A673 (cell line): Measurements from ENCODE around the gene PRICKLE1. TPM values are rescaled to one million over a fixed set of nuclear protein-coding genes. Genes with fewer than 3 reads are reported as not detected.

Experiments
- BruUV-seq: library from RNA; stranded (reverse); fragments of 400-500 nt; replicated peaks from 2 replicates; lab custom pipeline; 2021; lab: Mats Ljungman, UMichigan
- CTCF ChIA-PET: fragments of 300-600 bp; sonication (Branson Sonifier 250); formaldehyde crosslinking; loops from one replicate; lab custom pipeline; 2022; ENCODE audit warnings: antibody characterized with exemption; lab: Charles Lee
- POLR2A ChIA-PET: fragments of 300-600 bp; sonication (Branson Sonifier 250); formaldehyde crosslinking; loops from one replicate; lab custom pipeline; 2022; ENCODE audit warnings: antibody characterized with exemption; ENCODE audit not compliant: low non-redundant PET; lab: Charles Lee
- DNase-seq: peaks from one replicate; pipeline ENCODE4 v3.0.0-alpha.2; 2015; ENCODE audit warnings: low spot score
- H3K27ac ChIP-seq: fragments of 200-600 bp; sonication (generic); 2 replicates; pipeline ENCODE4 v1.5.1; 2016; ENCODE audit warnings: mixed run types, low read depth, mild to moderate bottlenecking, mixed read lengths, antibody characterized with exemption, low read length; ENCODE audit not compliant: poor library complexity, severe bottlenecking
- H3K27me3 ChIP-seq: fragments of 200-600 bp; sonication (generic); replicated peaks from 2 replicates; pipeline ENCODE4 v1.6.1; 2017; ENCODE audit warnings: mixed run types, low read depth, mild to moderate bottlenecking, mixed read lengths, antibody characterized with exemption, low read length; ENCODE audit not compliant: insufficient read depth, poor library complexity
- H3K36me3 ChIP-seq: fragments of 200-600 bp; sonication (generic); 2 replicates; pipeline ENCODE4 v1.6.1; 2016; ENCODE audit warnings: mixed run types, mild to moderate bottlenecking, mixed read lengths, antibody characterized with exemption, low read length; ENCODE audit not compliant: insufficient read depth, poor library complexity, severe bottlenecking
- H3K4me1 ChIP-seq: fragments of 200-600 bp; sonication (generic); 2 replicates; pipeline ENCODE4 v1.6.1; 2017; ENCODE audit warnings: mixed run types, mild to moderate bottlenecking, mixed read lengths, antibody characterized with exemption, low read length; ENCODE audit not compliant: insufficient read depth, poor library complexity, severe bottlenecking
- H3K4me3 ChIP-seq: fragments of 200-600 bp; sonication (generic); 2 replicates; pipeline ENCODE4 v1.5.1; 2016; ENCODE audit warnings: low read depth, mixed run types, mild to moderate bottlenecking, mixed read lengths, low read length; ENCODE audit not compliant: poor library complexity, severe bottlenecking
- H3K9me3 ChIP-seq: fragments of 200-600 bp; sonication (generic); 2 replicates; pipeline ENCODE4 v1.6.1; 2016; ENCODE audit warnings: mixed run types, low read depth, mild to moderate bottlenecking, mixed read lengths, antibody characterized with exemption, low read length; ENCODE audit not compliant: poor library complexity, severe bottlenecking
- EZH2 ChIP-seq: fragments of 200-600 bp; sonication (generic); IDR thresholded peaks from 2 replicates; pipeline ENCODE4 v1.6.1; 2017; ENCODE audit warnings: borderline replicate concordance, low read depth, mild to moderate bottlenecking, mixed read lengths, antibody characterized with exemption, low read length; ENCODE audit not compliant: poor library complexity, severe bottlenecking
- intact Hi-C: fragments of 100-400 bp; cut with micrococcal nuclease; formaldehyde crosslinking; loops from one replicate; pipeline ENCODE4 v1.10.0; 2022; ENCODE audit not compliant: unreplicated experiment
- total RNA-seq: library from RNA; stranded (reverse); gene quantifications from 2 replicates; pipeline ENCODE4 v1.2.3, GENCODE V29; 2021
- TF ChIP-seq, protein P1 (sequence below): fragments of 300-800, 200-600 bp; sonication (generic); conservative IDR thresholded peaks from 2 replicates; pipeline ENCODE4 v1.5.1; 2017; ENCODE audit warnings: low read depth, mild to moderate bottlenecking, antibody characterized with exemption, low read length, moderate library complexity, mixed read lengths

PRICKLE1 gene
- total RNA-seq, 1 experiment from 2014 or later = 1.1 TPM

DNA sequence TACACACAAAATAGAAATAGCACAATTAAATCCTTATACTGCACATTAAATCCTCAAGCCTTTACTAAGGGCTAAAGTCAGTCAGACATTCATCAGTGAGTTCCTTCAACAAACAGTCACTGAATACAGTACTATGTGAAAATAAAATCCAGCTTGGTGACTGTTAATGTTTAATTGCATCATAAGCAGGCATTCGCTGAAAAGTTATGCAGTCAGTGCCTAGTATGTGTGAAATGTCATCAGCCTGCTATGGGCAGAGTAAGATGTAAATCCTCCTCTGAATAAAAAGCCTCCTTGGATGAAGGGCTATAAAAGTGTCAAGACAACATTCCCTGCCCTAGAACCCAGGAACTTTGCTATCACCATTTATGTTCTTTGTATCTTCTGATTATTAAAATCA, 116.4 kb downstream of the PRICKLE1 start:
- BruUV-seq = no TSS peak
- Histone ChIP-seq H3K27ac (no peak overlapping the region), H3K4me1 (peaks cover 26% of the 10 kb centered on the region), H3K9me3 (no peaks in the 10 kb centered on the region), H3K36me3 (no peaks in the 10 kb centered on the region), H3K4me3 (no peak overlapping the region), H3K27me3 (no peaks in the 10 kb centered on the region)
- CTCF ChIA-PET = no interaction called here
- no peak for DNase-seq
- POLR2A ChIA-PET = no interaction called here
- intact Hi-C loops = no loop called here
- no peak for TF ChIP-seq EZH2
- TF ChIP-seq, protein P1, sequence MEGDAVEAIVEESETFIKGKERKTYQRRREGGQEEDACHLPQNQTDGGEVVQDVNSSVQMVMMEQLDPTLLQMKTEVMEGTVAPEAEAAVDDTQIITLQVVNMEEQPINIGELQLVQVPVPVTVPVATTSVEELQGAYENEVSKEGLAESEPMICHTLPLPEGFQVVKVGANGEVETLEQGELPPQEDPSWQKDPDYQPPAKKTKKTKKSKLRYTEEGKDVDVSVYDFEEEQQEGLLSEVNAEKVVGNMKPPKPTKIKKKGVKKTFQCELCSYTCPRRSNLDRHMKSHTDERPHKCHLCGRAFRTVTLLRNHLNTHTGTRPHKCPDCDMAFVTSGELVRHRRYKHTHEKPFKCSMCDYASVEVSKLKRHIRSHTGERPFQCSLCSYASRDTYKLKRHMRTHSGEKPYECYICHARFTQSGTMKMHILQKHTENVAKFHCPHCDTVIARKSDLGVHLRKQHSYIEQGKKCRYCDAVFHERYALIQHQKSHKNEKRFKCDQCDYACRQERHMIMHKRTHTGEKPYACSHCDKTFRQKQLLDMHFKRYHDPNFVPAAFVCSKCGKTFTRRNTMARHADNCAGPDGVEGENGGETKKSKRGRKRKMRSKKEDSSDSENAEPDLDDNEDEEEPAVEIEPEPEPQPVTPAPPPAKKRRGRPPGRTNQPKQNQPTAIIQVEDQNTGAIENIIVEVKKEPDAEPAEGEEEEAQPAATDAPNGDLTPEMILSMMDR = no peak

DNA sequence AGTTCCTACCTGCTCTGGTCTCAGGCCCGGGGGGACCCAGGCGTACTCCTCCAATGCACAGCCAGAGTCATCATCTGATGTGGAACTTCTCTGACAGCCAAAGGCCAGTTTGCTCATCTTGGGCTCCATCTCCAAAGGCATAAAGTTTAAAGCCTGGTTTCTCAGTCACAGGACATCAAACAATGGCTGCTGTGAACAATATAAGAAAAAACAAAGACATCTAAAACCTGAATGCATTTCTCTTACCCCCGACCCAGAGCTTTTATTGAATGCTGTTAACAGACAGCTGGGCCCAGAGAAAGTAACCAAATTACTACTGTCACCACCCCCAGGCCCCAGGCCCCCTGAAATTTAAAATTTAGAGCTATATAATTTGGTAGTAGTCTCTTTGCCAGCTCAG, 117.2 kb downstream of the PRICKLE1 start:
- DNase-seq = no peak
- peaks cover 27% of the 10 kb centered on the region for H3K4me1 ChIP-seq
- intact Hi-C loops = no loop called here
- ChIA-PET POLR2A (no interaction called here), CTCF (no interaction called here)
- no TSS peak for BruUV-seq
- no peaks in the 10 kb centered on the region for H3K9me3 ChIP-seq
- H3K4me3 ChIP-seq = no peak overlapping the region
- no peak for TF ChIP-seq EZH2
- TF ChIP-seq, protein P1 = no peak
- H3K36me3 ChIP-seq = no peaks in the 10 kb centered on the region
- H3K27me3 ChIP-seq = no peaks in the 10 kb centered on the region
- H3K27ac ChIP-seq = no peak overlapping the region

DNA sequence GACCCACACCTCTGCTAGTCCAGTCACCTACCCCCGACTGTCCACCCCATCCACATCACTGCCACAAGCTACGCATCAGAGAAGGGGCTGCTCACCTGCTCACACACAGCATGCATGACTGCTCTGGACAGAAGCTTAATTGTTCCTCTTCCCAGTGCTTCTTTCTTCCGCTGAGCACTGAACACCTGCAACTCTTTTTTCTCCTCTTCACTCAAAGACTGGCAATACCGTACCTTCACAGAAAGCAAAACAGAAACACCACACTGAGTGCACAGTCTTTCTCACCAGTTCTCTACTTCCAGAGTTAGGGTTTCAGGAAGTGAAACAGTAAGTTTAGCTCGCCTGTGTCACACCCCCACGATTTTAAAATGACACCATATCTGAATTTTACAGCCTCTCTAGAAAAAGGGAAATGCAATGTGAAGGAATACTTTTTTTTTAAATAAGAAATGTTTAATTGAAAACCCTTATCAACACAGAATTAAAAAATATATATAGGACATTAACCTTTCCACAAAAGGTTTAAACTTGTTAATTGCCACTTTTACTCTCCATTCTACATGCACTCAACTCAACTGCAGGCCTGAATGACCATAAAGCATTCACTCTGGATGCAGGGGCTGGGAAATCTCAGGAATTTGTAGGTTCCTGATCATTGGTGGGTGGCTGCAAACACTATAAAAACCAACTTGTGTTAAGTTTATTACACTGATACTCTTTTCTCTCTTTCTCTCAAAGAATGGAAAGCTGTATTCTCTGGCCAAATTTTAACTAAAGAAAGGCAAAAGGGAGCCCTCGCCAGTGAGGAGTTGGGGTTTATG, 120.0 kb downstream of the PRICKLE1 start:
- Histone ChIP-seq H3K9me3 (no peaks in the 10 kb centered on the region), H3K27ac (no peak overlapping the region), H3K4me1 (peaks cover 27% of the 10 kb centered on the region), H3K27me3 (no peaks in the 10 kb centered on the region), H3K4me3 (no peak overlapping the region), H3K36me3 (no peaks in the 10 kb centered on the region)
- ChIA-PET POLR2A (no interaction called here), CTCF (no interaction called here)
- no TSS peak for BruUV-seq
- no peak for DNase-seq
- intact Hi-C loops = no loop called here
- TF ChIP-seq, protein P1 = no peak
- TF ChIP-seq EZH2 = no peak
